GM21786 (cell line): ENCODE data around the gene DENND2A.
A peak's percentile ranks its signal among the peaks of the same experiment; 100 is the strongest.
"Not testable (repeated sequence)": the region's sequence is repeated elsewhere in the genome, so short reads cannot be mapped to it uniquely, and the experiment has no call there.

ENCODE experiments used
- ATAC-seq: cut with Tn5 transposase; IDR thresholded peaks from one replicate; pipeline ENCODE4 v1.9.1; 2021; ENCODE audit not compliant: unreplicated experiment

The DENND2A gene

DNA sequence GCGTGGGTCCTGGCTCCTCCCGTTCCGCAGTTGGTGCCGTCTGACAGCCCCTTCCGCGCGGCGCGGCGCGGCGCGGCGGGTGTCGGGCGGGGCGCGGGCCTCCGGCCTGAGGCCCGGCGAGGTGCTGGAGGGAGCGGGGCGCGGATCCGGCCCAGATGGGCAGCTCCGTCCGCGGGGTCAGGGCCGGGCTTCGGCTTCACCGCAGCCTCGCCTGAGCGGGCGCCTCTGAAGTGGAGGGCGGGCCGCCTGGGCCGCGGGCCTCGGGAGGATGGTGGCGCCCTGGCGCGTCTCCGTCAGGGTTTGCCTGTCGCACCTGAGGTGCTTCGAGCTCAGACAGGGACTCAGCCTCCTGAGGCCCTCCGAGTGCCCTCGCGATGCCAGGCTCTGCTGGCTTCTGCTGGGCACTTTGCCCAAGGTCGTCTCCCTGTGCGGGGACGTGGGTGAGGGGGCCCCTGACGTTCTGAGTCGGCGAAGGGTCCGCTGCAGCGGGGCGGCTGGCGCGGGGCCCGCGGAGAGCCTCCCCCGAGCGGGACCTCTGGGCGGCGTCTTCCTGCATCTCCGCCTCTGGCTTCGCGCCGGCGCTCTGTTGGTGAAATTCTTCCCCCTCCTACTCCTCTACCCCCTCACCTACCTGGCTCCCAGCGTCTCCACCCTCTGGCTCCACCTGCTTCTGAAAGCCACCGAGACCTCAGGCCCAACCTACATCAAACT is 32.6 kb upstream of the DENND2A start:
- peak; percentile 35 for ATAC-seq

DNA sequence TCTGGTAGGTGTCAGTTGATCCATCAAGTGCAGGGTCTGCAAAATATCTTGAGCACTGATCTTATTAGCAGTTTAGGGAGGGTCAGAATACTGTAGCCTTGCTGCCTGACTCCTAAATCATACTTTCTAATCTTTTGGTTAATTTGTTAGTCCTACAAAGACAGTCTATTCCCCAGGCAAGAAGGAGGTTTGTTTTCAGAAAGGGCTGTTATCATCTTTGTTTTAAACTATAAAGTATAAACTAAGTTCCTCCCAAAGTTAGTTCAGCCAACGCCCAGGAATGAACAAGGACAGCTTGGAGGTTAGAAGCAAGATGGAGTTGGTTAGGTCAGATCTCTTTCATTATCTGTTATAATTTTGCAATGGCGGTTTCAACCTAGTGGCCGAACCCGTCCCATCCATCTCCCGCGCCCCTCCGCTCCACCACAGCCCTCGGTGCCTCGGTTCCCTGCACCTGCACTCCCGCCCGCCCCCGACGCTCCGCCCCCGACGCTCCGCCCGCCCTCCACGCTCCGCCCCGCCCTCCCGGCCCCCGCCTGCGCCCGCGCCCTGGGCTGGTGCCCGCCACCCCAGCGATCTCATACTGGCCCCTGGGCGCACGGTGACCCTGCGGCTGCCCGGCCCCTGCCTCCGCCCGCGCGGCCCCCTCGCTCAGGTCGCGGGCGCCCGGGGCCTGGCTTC is 31.9 kb upstream of the DENND2A start, which contains the start of gene ADCK2:
Gene ADCK2, plus strand, starts transcription at position 564 of the 681 bp plus-strand sequence. CDS start 386 bp downstream, outside the sequence.
- peak; percentile 45 for ATAC-seq

DNA sequence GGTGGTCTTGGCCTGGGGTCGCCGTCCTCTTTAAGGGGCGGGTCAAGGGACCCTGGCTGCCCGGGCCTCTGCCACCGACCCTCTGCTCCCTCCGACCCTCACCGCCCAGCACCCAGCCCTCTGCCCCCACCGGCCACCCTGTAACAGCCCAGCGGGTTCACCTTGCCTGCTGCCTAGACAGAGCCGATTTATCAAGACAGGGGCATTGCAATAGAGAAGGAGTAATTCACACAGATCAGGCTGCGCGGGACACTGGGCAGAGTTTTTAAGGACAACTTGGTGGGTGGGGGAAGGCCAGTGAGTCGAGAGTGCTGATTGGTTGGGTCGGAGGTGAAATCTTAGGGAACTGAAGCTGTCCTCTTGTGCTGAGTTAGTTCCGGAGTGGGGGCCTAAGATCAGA is 31.4 kb upstream of the DENND2A start:
- ATAC-seq = no peak

DNA sequence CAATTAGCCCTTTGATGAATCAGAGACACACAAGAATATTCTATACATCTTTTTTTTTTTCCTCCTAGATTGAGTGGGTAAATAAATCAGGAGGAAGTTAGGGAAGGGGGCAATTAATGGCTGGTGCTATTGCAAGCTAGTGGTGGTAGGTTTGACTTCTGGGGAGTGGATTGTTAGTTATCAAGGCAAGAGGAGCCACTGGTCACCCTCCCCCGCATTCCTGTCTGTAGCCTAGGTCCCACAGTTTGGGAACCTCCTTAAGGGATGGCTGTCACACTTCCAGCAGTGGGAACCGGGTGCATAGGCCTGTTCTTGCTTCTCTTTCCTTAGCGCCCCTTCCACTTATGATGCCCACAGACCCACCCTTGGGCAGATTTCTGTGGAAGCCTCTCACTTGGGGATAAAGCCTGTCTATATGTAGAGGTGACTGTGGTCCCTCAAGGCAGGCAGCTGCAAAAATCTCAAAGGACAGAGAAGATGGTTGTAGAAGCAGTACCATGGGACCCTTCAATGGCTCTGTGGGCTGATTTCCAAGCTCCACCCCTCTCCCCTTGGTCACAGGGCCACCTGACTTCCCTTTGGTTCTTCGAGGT is 29.8 kb upstream of the DENND2A start:
- ATAC-seq = no peak

DNA sequence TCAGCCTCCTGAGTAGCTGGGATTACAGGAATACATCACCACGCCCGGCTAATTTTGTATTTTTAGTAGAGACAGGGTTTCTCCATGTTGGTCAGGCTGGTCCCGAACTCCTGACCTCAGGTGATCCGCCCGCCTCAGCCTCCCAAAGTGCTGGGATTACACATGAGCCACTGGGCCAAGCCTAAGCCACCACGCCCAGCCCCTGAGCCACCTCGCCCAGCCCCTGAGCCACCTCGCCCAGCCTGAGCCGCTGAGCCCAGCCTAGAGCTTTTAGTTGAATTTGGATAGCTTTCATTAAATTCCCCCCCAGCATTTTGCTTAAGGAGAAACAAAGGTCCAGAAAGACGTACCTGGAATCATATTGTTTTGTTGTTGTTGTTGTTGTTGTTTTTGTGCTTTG is 29.2 kb upstream of the DENND2A start:
- ATAC-seq = not testable (repeated sequence)

DNA sequence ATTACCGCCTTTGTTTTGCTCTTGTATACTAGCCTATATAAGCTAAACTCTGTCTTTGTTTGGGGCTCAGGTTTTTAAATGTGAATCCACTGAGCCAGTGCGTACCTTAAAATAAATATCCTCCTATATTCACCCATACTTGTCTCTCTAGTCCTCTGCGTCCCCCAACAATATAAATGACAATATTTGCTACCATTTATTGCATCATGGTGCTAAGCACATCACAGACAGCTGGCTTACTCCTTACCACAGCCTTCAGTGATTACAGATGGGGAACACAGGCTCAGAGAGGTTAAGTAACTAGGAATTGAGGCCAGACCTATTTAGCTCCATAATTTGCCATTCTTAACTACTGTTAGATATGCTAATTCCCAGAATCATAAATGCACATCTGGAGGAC is 28.7 kb upstream of the DENND2A start:
- ATAC-seq = no peak

DNA sequence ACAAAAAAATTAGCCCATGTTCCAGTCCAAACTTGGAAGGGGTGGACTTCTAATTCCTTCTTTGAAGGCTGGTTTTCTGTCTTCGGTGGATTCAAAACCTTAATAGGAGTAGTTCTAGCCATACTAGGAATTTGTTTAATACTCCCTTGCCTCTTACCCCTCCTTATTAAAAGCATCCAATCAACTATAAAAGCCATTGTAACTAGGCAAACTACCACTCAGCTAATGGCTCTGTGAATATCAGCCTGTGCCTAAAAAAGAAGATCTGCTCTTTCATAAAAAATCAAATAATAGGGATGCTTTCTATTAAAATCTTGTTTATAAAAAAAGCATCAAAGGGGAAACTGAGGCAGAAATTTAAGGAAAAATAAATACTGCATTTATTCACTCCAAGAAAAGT is 28.0 kb upstream of the DENND2A start:
- ATAC-seq = no peak

DNA sequence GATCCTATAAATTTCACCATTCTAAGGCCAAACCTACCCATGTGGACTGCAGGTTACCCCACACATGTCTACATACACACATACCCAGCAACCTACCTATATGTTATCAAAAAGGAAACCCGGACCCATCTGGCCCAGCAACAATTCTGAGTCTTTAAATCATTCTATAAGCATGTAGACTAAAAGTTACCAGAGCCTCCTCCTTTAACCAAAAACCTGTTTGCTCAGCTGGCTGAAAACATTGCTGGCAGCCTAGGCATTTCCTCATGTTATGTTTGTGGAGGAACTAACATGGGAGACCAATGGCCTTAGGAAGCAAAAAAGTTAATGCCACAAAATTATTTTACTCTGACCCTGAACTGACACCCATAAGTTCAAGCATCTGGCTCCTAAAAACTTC is 26.9 kb upstream of the DENND2A start:
- no peak for ATAC-seq

DNA sequence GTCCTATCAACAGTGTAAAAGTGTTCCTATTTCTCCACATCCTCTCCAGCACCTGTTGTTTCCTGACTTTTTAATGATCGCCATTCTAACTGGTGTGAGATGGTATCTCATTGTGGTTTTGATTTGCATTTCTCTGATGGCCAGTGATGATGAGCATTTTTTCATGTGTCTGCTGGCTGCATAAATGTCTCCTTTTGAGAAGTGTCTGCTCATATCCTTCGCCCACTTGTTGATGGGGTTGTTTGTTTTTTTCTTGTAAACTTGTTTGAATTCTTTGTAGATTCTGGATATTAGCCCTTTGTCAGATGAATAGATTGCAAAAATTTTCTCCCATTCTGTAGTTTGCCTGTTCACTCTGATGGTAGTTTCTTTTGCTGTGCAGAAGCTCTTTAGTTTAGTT is 22.3 kb upstream of the DENND2A start:
- ATAC-seq = not testable (repeated sequence)

DNA sequence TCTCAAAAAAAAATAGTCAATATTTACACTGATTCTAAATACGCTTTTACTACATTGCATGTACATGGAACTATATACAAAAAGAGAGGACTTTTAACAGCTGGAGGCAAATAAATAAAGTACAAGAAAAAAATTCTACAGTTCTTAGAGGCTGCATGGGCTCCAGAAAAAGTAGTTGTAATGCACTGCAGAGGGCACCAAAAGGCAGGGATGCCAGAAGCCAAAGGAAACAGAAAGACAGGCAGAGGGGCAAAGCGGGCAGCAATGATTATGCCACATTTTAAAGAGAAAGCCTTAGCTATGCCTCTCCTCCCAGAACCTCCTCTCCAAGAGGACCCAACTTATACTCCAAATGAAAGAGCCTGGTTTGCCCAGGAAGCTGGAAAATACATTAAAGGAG is 20.5 kb upstream of the DENND2A start:
- no peak for ATAC-seq

DNA sequence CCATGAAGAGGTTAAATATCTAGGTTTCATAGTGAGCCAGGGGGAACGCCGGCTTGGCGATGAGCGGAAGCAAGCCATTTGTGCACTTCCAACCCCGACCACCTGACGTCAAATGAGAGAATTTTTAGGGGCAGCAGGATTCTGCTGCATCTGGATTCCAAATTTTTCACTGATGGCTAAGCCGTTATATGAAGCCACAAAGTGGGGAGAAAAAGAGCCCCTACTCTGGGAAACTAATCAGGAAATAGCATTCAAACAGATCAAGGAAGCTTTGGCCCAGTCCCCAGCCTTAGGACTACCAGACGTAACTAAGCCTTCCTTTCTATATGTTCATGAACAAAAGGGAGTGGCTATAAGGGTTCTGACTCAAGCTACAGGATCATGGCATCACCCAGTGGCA is 19.2 kb upstream of the DENND2A start:
- ATAC-seq = no peak

DNA sequence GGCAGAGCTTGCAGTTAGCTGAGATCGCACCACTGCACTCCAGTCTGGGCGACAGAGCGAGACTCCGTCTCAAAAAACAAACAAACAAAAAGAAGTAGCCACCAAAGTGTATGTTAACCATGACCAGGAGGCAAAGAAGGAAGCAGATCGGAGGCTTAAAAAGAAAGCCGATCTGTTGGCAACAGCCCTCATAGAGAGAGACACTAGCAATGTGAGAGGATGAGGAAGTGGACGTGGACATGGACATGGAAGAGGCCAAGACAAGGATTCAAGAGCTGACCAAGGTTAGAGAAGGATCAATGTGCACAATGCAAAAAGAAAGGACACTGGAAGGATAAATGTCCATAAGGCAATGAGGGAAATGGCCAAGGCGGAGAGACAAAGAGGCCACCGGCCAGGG is 17.3 kb upstream of the DENND2A start:
- ATAC-seq = no peak

DNA sequence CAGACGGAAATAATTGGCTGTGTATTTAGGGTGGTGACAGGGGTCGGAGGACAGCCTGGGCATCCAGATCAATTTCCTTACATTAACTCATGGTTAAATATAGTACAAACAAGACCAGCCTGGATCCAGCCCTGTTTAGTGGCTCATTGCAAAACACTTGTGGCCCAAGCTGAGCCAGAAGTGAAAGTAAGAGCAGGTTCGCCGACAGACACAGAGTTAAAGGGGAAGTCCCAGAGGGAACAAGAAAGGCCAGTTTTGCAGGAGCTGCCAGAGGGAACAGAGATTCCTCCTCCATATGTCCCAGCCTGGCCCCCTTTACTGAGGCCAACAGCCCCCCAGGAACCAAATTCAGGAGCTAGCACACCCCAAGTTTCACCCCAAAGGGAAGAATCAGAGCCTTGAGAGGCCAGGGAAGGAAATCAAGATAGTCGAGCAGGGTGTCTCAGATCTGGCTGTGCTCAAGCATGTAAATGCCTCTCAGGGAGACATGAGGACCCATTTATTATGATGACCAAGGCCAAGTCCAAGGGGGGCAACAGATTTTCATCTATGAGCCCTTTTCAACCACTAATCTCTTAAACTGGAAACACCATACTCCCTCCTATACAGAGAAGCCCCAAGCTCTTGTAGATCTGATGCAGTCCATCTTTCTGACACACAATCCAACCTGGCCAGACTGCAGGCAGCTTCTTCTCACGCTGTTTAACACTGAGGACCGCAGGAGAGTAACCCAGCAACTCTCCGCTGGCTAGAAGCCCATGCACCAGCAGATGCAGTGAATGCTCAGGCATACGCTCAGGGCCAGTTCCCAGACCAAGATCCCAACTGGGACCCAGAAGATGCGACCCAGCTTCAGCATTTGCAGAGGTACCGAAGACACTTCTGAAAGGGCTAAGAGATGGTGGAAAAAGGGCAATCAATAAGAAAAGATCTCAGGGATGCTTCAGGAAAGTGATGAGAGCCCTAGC is 16.2 kb upstream of the DENND2A start:
- peak; percentile 95 for ATAC-seq

DNA sequence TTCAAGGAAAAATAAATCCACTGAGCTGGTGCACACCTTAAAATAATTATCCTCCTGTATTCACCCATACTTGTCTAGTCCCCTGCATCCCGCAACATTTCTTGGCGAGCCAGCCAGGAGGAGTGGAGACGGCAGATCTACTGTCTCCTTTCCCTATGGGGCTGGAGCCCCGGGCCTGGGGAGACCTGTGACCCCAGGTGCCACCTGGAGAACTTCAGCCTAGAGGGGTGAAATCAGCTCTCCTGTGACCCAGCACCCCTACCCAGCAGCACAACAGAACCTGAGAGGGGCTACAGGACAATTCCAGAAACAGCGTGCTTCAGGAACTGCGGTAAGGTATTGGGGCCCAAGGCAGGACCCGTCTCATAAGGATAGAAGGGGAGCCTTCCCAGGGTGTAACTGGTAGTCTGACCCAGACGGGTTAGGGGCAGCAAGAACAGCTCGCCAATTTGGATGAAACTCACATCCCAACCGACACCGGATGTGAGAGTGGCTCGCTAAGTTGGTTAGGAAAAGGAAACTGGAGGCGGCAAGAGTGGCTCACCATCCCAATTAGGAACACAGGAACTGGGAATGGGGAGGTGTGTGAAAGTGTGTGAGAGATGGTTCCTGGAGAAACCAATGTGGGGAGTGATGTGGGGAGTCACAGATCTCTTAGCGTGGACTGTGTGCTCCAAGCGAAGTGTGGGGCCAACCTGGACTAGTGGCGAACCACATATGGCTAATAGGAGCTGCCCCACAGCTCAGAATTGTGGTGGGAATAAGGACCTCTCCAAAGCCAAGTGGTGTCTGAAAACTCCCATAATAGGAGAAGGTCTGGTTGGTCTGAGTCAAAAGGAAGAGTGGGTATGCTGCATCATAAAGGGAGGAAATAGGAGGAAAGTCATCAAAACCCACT is 15.1 kb upstream of the DENND2A start:
- ATAC-seq = no peak

DNA sequence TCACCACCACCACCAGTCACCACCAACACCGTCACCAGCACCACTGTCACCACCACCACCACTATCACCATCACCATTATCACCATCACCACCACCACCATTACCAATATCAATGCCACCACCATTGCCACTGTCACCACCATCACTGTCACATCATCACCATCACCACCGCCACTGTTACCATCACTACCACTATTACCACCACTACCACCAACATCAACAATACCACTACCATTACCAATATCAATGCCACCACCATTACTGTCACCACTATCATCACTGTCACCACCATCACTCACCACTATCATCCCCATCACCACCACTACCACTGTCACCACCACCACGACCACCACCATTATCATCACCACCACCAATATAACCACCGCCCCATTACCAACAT is 14.0 kb upstream of the DENND2A start:
- ATAC-seq = no peak

DNA sequence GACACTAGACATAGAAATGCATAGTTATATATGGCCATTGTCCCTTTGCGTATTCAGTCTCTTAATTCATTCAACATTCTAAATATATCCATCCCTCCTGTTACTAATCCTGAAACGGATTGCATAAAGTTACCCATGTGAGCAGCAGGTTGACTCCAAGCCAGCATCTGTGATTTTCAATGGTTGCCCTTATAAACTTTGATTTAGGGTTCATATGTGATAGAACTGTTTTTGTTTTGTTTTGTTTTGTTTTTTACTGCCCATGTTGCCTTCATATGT is 13.4 kb upstream of the DENND2A start:
- no peak for ATAC-seq

DNA sequence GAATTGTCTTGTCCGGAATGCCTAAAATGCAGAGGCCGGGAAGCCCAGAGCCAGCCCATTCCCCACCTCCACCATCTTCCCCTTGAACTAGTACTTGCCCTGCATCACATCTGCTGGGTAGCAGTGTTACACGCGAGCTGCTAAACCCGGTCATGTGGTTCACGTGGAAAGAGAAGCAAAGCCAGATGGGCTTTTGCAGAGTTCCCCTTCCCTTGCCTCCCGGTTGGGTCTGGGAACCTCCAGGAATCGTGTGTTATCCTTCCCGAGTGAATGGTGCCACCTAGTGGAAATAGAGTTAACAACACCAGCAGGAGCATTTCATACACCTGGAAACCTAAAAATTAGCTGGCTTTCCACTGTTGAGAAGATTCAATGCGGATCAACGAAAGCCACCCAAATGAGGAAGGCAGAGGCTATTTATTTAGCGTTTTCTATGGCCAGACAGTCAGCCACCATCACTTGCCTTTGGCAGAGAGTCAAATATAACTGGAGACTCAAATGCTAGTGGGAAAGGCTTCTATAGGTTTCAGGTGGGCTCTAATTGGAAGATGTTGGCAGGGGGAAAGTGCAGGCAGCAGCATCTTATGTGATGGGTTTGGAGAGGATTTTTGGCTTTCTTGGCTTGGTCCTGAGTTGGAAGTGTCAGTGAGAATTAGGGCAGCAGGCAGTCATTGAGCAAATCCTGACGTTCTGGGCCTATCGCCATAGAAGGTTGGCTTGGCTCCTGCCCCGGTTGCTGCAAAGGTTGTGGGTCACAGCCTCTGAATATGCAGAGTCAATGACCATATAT is 12.9 kb upstream of the DENND2A start:
- no peak for ATAC-seq

DNA sequence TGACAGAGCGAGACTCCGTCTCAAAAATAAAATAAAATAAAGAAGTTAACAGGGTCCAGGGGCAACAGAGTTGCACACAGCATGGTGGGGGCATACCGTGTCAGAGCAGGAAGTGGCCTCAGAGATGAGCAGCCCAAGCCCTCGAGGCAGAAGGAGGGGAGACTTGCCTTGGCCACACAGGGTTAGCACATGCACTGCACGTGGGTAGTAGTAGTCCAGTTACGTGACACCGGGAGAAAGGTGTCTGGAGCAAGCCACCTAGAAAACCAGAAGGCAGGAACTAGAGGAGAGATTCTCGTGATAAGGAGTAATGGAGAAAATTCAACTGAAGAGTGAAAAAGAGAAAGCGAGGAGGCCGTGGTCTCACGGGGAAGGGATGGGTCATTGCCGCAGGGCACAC is 9.8 kb upstream of the DENND2A start:
- no peak for ATAC-seq

DNA sequence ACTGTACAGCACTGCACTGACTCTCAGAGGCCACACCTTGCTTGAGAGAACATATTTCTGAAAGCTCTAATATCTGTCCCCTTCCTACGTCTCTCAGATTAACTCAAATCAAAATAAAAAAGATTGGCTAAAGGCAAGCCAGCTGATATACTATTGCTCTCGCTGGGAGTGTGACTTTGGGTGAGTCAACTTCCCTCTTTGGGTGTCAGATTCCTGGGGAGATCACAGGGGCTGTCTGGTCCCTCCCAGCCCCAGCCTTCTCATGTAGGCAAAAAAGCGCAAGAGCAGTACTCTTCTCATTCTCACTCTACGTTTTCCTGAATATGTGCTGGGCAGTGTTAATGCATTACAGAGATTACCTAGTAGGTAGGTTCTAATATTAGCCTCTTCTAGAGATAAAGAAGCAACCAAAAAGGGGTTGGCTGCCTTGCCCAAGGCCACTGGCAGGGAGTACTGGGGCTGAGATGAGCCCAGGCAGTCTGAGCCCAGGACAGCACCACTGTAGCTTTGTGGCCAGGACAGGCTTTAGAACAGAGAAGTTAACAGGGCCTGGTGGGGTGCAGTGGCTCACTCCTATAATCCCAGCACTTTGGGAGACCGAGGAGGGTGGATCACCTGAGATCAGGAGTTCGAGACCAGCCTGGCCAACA is 9.1 kb upstream of the DENND2A start:
- no peak for ATAC-seq
